HepG2 (cell line): ENCODE measurements around the gene CIROP. TPM values are rescaled to one million over a fixed set of nuclear protein-coding genes. Genes with fewer than 3 reads are reported as not detected.
A peak's percentile ranks its signal among the peaks of the same experiment; 100 is the strongest.

Source experiments
- AGO1 ChIP-seq: fragments of 200-400 bp; formaldehyde crosslinking; IDR thresholded peaks from 2 replicates; pipeline ENCODE4 v1.6.1; 2017; ENCODE audit warnings: mild to moderate bottlenecking, low read depth, low read length, moderate library complexity; ENCODE audit not compliant: poor library complexity, severe bottlenecking
- CBX1 ChIP-seq: IDR thresholded peaks from one replicate; pipeline ENCODE4 v1.6.1; 2016; ENCODE audit warnings: antibody characterized with exemption, low read depth
- CCAR2 ChIP-seq: fragments of 200-400 bp; formaldehyde crosslinking; optimal IDR thresholded peaks from 2 replicates; pipeline ENCODE3; 2018; ENCODE audit warnings: low read depth, mild to moderate bottlenecking, low read length, moderate library complexity
- DR1 ChIP-seq: sonication (generic); formaldehyde crosslinking; IDR thresholded peaks from 2 replicates; pipeline ENCODE4 v1.8.0; 2021; ENCODE audit warnings: mild to moderate bottlenecking, missing genetic modification reagents, inconsistent platforms
- IKZF1 ChIP-seq: fragments of 450-650 bp; IDR thresholded peaks from 2 replicates; pipeline ENCODE4 v1.7.1; 2016
- MXD4 ChIP-seq: IDR thresholded peaks from 2 replicates; pipeline ENCODE4 v1.6.1; 2016; ENCODE audit warnings: mild to moderate bottlenecking, missing biosample characterization, missing genetic modification reagents
- NFATC3 ChIP-seq: sonication (generic); formaldehyde crosslinking; IDR thresholded peaks from 2 replicates; pipeline ENCODE4 v1.5.1; 2020; ENCODE audit warnings: mild to moderate bottlenecking, missing genetic modification reagents
- PCBP2 ChIP-seq: fragments of 200-400 bp; formaldehyde crosslinking; optimal IDR thresholded peaks from 2 replicates; pipeline ENCODE3; 2018; ENCODE audit warnings: low read length, low read depth; ENCODE audit not compliant: poor library complexity, severe bottlenecking
- RAD51 ChIP-seq: fragments of 450-650 bp; IDR thresholded peaks from 2 replicates; pipeline ENCODE4 v1.6.1; 2016; ENCODE audit warnings: borderline replicate concordance
- SATB2 ChIP-seq: sonication (generic); formaldehyde crosslinking; IDR thresholded peaks from 2 replicates; pipeline ENCODE4 v1.5.0; 2020; ENCODE audit warnings: missing genetic modification reagents
- WIZ ChIP-seq: sonication (generic); formaldehyde crosslinking; IDR thresholded peaks from 2 replicates; pipeline ENCODE4 v1.5.1; 2020; ENCODE audit warnings: mild to moderate bottlenecking, missing genetic modification reagents
- ZC3H13 ChIP-seq: sonication (generic); formaldehyde crosslinking; IDR thresholded peaks from 2 replicates; pipeline ENCODE4 v1.8.1; 2023; ENCODE audit warnings: mild to moderate bottlenecking, missing genetic modification reagents, moderate library complexity
- ZC3H4 ChIP-seq: sonication (generic); formaldehyde crosslinking; IDR thresholded peaks from 2 replicates; pipeline ENCODE4 v1.4.0; 2020; ENCODE audit warnings: missing genetic modification reagents, borderline replicate concordance
- ZFP37 ChIP-seq: sonication (generic); formaldehyde crosslinking; IDR thresholded peaks from 2 replicates; pipeline ENCODE4 v1.4.0; 2020; ENCODE audit warnings: missing genetic modification reagents, borderline replicate concordance
- ZNF207 ChIP-seq: fragments of 450-650 bp; IDR thresholded peaks from 2 replicates; pipeline ENCODE4 v1.6.1; 2016; ENCODE audit warnings: antibody characterized with exemption, borderline replicate concordance
- ZNF326 ChIP-seq: sonication (generic); formaldehyde crosslinking; IDR thresholded peaks from 2 replicates; pipeline ENCODE4 v1.4.0; 2020; ENCODE audit warnings: missing genetic modification reagents, borderline replicate concordance
- ZNF460 ChIP-seq: sonication (generic); formaldehyde crosslinking; IDR thresholded peaks from 2 replicates; pipeline ENCODE4 v1.5.1; 2020; ENCODE audit warnings: missing genetic modification reagents, mild to moderate bottlenecking, borderline replicate concordance
- ZNF781 ChIP-seq: sonication (generic); formaldehyde crosslinking; IDR thresholded peaks from 2 replicates; pipeline ENCODE4 v1.5.1; 2020; ENCODE audit warnings: borderline replicate concordance, mild to moderate bottlenecking, missing genetic modification reagents; ENCODE audit errors: not compliant biosample characterization
- ZXDC ChIP-seq: sonication (generic); formaldehyde crosslinking; IDR thresholded peaks from 2 replicates; pipeline ENCODE4 v1.5.0; 2020; ENCODE audit warnings: mild to moderate bottlenecking, missing genetic modification reagents
- polyA plus RNA-seq, 8 experiments: library from polyadenylated mRNA; depleted of rRNA in 3 of 8; stranded (reverse) in 7 of 8; unstranded in 1 of 8; fragments of >200 nt; fragmentation: Illumina TruSeq in 4 of 8; extraction: Trizol in 4 of 8; gene quantifications; 2 replicates each; pipeline versions ENCODE4 v1.2.1 to v1.2.3, GENCODE V29; 2011 to 2016; ENCODE audit warnings: low read depth in 4 of 8, missing spikeins in 1 of 8, mixed read lengths in 1 of 8; ENCODE audit not compliant: insufficient read depth in 1 of 8
- total RNA-seq, 5 experiments: library from RNA; depleted of rRNA; stranded (reverse); fragments of >200 nt; fragmentation: Illumina TruSeq; extraction: Trizol; gene quantifications; 2 replicates each; pipeline ENCODE4 v1.2.3, GENCODE V29; 2016; ENCODE audit warnings: low read depth in 1 of 5
- TF ChIP-seq, protein P1 (sequence below): sonication (generic); IDR thresholded peaks from 2 replicates; pipeline ENCODE4 v1.6.1; 2016; ENCODE audit warnings: low read depth, borderline replicate concordance
- TF ChIP-seq, protein P2 (sequence below): sonication (generic); formaldehyde crosslinking; IDR thresholded peaks from 2 replicates; pipeline ENCODE4 v1.4.0; 2020; ENCODE audit warnings: missing genetic modification reagents

The CIROP gene
- total and polyA plus RNA-seq, 2 of the 13 experiments (the other 11 are each of a cell fraction or from before 2014, with no cell fraction given): 0.07 TPM; not detected in 1

- TF ChIP-seq CCAR2 (no peak), AGO1 (no peak), ZNF207 (no peak), WIZ (CRISPR knock-in tag) (no peak), RAD51 (no peak), SATB2 (CRISPR knock-in tag) (no peak), PCBP2 (no peak), NFATC3 (no peak), ZNF460 (CRISPR knock-in tag) (no peak), ZXDC (CRISPR knock-in tag) (no peak), ZNF326 (CRISPR knock-in tag) (no peak), ZC3H13 (CRISPR knock-in tag) (no peak), MXD4 (no peak; the same call in 1 of the 2 replicates), ZNF781 (CRISPR knock-in tag) (no peak), DR1 (CRISPR knock-in tag) (no peak), ZFP37 (CRISPR knock-in tag) (no peak), ZC3H4 (no peak), CBX1 (no peak), IKZF1 (no peak)
- TF ChIP-seq, protein P1, sequence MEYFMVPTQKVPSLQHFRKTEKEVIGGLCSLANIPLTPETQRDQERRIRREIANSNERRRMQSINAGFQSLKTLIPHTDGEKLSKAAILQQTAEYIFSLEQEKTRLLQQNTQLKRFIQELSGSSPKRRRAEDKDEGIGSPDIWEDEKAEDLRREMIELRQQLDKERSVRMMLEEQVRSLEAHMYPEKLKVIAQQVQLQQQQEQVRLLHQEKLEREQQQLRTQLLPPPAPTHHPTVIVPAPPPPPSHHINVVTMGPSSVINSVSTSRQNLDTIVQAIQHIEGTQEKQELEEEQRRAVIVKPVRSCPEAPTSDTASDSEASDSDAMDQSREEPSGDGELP: 0 out of 2 replicates have a peak, but pooled peaks have one; percentile 16
- TF ChIP-seq, protein P2, sequence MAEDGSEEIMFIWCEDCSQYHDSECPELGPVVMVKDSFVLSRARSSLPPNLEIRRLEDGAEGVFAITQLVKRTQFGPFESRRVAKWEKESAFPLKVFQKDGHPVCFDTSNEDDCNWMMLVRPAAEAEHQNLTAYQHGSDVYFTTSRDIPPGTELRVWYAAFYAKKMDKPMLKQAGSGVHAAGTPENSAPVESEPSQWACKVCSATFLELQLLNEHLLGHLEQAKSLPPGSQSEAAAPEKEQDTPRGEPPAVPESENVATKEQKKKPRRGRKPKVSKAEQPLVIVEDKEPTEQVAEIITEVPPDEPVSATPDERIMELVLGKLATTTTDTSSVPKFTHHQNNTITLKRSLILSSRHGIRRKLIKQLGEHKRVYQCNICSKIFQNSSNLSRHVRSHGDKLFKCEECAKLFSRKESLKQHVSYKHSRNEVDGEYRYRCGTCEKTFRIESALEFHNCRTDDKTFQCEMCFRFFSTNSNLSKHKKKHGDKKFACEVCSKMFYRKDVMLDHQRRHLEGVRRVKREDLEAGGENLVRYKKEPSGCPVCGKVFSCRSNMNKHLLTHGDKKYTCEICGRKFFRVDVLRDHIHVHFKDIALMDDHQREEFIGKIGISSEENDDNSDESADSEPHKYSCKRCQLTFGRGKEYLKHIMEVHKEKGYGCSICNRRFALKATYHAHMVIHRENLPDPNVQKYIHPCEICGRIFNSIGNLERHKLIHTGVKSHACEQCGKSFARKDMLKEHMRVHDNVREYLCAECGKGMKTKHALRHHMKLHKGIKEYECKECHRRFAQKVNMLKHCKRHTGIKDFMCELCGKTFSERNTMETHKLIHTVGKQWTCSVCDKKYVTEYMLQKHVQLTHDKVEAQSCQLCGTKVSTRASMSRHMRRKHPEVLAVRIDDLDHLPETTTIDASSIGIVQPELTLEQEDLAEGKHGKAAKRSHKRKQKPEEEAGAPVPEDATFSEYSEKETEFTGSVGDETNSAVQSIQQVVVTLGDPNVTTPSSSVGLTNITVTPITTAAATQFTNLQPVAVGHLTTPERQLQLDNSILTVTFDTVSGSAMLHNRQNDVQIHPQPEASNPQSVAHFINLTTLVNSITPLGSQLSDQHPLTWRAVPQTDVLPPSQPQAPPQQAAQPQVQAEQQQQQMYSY (CRISPR knock-in tag): no peak
Measured at GRCh38 chr14:23068789-23069412, 35.9 kb downstream of the CIROP start (continued).
